AG08396 (cell line): ENCODE results near the gene CDC27.
"Not testable (repeated sequence)": the region's sequence is repeated elsewhere in the genome, so short reads cannot be mapped to it uniquely, and the experiment has no call there.

ENCODE experiments used
- DNase-seq: peaks from one replicate; pipeline ENCODE4 v3.0.0; 2012; ENCODE audit warnings: low spot score, mixed read lengths

The CDC27 gene

GRCh38 chr17:47188876-47189731, at the start of gene CDC27:
Gene CDC27 (minus strand): TSS chr17:47189295. CDS start chr17:47189172, 123 bp downstream.
- DNase-seq = peak; percentile 97

GRCh38 chr17:47238321-47239010, 49.4 kb upstream of the CDC27 start:
- no peak for DNase-seq

- no peak for DNase-seq
These were observed 48.7 kb upstream of the CDC27 start for GRCh38 chr17:47237841-47238240.

DNA sequence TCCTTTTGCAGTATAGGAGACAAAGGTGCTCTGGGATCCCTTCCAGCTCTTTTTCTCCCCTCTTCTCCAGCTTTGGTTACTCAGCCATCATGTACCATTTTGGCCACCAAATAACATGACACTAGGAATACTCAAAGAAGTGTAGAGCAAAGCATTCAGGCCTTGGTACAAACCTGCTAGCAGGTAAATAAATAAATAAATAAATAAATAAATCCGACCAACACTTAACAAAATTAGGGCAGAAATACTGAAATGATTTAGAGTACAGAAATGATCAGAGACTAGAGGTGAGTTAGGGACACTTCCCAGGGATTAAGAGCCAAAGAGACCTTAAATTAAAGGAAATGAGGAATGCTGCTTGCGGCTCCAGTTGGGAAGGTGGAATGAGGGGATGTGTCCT, 46.8 kb upstream of the CDC27 start:
- DNase-seq = no peak

- no peak for DNase-seq
These were observed 46.4 kb upstream of the CDC27 start for GRCh38 chr17:47235506-47235905.

- no peak for DNase-seq
These were observed 43.4 kb upstream of the CDC27 start for GRCh38 chr17:47232465-47232864.

DNA sequence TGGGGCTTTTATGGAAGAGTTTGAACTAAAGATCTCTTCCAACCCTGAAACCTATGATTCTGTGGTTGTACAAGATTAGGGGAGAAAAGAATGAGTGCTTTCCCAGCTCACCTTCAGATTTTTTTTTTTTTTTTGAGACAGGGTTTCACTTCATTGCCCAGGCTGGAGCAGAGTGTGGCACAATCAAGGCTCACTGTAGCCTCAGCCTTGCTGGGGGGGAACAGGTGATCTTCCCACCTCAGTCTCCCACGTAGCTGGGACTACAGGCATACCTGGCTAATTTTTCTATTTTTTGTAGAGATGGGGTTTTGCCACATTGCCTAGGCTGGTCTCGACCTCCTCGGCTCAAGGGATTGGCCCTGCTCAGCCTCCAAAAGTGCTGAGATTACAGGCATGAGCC, 42.8 kb upstream of the CDC27 start:
- no peak for DNase-seq

DNA sequence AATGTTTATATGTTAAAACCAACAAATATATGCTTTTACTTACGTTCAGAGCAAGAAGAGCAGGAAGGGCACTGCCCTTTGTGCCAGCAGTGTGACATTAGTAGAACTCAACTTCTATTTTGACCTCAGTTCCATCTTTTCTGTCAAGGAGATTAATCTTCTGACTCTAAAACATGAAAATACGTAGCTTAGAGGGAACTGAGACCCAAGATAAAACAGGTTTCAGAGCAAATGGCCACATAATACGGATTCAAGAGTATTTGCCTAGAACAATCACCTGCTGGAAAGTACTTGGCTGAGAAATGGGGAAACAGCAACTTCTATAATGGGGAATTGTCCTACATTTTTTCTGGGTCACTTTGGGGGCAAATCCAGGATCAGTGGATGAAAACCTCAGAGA, 42.2 kb upstream of the CDC27 start:
- DNase-seq = no peak

DNA sequence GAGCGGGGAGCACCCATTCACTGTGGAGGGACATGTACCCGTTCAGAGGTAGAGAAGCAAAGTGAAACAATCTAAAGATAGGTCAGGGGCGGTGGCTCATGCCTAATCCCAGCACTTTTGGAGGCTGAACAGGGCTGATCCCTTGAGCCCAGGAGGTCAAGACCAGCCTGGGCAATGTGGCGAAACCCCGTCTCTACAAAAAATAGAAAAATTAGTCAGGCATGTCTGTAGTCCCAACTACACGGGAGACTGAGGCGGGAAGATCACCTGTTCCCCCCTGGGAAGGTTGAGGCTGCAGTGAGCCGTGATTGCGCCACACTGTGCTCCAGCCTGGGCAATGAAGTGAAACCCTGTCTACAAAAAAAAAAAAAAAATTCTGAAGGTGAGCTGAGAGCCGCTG, 41.8 kb upstream of the CDC27 start:
- DNase-seq = no peak

DNA sequence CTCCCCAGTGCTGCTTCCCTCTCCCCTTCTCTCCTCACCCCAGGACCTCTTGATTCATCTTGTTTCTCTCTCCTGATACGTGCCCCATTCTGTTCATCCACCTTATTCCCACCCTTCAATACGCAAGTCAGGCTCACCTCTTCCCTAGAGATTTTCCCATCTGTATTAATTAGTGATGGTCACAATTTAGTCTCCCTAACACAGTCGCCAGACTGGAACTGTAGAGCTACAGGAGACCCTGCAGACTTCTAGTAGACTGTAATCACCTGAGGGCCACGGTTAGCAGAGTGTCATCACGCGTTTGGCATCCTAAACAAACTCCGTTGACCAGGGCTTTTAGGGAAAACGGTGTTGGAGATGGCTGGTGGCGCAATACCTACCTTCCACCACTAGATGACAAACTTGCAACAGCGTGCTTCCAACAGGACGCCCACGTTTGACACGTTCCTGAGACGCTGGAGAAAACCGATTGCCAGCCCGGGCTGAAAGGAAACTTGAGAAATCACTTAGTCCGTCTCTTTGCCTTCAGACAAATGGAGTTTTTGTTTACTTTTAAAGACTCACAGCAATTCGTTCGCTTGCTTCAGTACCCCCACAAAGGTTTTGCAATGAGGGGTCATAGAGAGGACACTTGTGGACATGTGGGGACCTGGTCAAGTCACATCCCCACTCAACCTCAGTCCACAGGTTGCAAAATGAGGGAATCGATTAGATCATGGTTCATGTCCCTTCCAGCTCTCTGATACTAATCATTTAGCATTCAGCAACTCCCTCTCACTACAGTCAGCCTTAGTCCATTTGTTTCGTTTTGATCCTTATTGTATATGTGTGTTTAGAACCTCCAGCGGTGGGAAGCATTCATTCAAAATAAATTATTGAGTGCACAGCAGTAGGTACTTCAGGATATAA, 40.7 kb upstream of the CDC27 start:
- DNase-seq = peak; percentile 89

DNA sequence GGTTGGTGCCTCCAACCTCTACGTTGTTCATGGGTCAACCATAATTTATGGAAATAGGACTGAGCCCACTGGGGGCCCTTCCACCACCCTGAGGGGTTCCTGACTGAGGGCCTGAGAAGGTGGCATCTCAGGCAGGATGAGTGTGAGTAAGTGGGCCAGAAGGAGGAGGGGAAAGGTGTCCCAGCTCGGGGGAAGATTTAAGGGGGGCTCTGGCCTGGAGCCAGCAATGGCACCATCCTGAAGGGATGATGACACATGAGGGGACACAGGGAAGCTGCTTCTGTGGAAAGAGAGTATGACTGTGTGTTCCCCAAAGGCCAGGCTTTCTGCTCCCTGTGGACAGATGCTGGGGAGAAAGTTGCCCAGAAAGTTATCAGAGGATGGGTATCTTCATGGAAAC, 38.8 kb upstream of the CDC27 start:
- DNase-seq = no peak

- DNase-seq = no peak
These were observed 37.0 kb upstream of the CDC27 start for GRCh38 chr17:47225911-47226688.

- DNase-seq = peak; percentile 65
These were observed 36.4 kb upstream of the CDC27 start for GRCh38 chr17:47225436-47225858.

DNA sequence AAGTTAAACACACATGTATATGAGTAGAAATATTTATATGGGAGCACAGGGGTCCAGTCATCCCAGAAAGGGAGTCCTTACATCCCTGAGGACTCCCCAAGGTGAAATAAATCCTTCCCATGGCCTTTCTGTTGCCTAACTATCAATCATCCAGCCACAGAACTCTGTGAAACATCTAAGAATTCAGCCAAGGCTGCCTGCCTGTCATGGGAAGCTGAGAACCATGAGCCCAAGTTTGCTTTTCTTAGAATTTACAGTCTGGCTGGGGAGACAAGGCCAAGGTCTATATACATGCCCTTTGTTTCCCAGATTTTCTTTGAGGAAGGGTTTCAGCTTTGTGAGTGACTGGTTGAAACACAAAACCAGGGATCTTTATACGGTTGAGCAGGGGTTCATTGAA, 35.9 kb upstream of the CDC27 start:
- DNase-seq = no peak

DNA sequence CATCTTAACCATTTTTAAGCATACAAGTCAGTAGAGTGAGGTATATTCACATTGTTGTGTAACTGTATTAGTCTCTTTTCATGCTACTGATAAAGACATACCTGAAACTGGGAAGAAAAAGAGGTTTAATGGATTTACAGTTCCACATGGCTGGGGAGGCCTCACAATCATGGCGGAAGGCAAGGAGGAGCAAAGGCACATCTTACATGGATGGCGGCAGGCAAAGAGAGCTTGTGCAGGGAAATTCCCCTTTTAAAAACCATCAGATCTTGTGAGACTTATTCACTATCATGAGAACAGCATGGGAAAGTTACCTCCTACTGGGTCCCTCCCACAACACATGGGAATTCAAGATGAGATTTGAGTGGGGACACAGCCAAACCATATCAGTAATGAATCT, 35.0 kb upstream of the CDC27 start:
- not testable (repeated sequence) for DNase-seq

DNA sequence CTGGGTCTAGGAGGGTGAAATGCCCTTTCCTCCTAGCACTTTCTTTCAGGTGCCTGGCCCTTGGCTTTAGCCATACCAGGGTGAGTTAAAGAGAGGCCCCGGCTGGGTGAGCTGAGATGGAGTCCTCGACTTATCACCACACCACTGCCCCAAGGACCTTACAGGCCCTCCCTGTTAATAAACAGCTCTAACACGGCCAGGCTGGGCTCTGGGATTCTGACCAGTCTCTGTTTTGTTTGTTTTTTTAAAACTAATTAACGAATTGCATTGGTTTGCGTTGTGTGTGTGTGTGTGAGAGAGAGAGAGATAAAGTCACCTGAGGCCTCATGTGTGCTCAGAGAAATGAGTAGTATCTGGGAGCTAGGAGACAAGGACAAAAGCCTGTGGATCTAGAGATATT, 34.4 kb upstream of the CDC27 start:
- DNase-seq = no peak

GRCh38 chr17:47223007-47223406, 33.9 kb upstream of the CDC27 start:
- DNase-seq = no peak

DNA sequence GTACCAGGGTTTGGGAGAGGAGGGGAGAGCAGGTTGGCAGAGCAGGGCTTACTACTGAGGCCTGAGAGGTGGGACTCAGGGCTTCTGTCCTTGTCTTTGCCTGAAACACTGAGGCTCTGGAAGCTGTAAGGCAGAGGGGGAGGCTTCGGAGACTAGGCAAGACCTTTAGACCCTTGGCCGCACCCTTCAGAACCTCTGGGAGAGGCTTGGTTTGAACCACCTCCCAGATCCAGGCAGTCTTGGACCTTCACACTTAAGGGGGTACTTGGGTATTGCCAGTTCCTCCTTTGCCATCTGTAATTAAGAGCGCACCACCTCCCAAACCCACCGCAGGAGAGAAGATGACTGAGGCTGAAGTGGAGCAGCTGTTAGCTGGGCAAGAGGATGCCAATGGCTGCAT, 33.0 kb upstream of the CDC27 start:
- no peak for DNase-seq

GRCh38 chr17:47221154-47221553, 32.1 kb upstream of the CDC27 start:
- no peak for DNase-seq

- DNase-seq = no peak
These were observed 31.5 kb upstream of the CDC27 start for GRCh38 chr17:47220531-47220999.
